CD4-positive, alpha-beta T cell treated with Interferon alpha-2 for 1 hour (primary cell): ENCODE measurements around the gene GRAP.
"Not testable (repeated sequence)": the region's sequence is repeated elsewhere in the genome, so short reads cannot be mapped to it uniquely, and the experiment has no call there.

Experiments
- DNase-seq, 2 donors: peaks; one replicate each; pipeline ENCODE4 v3.0.0-alpha.2; 2020 to 2022

The GRAP gene

DNA sequence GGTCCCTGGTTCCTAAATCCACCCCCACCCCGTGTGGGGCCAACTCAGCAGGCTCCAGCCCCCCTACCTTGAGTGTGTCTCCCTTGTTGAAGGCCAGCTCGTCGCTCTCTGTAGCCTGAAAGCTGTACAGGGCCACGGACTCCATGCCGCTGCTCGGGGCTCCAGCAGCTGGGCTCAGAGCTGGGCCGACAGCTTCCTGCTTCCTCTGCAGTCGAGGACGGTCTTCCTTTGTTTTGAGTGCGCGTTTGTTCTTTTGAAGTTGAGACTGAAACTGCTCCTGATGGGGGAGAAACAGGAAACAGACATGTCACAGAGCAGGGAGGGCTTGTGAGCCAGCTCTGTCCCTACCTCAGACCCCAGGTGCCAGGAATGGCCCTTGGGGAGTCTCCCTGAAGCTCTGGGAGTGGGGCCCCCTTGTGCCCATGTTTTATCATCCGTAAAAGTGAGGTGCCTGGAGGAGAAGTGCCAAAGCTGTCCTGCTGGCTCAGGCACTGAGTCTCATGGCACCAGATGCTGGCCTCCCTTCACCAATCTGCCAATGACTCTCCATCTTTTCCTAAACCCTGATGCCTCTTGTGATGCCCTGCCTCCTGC is at the start of gene GRAP:
TSS of gene GRAP (minus strand) at position 176 of the 594 bp plus-strand sequence. CDS start at position 145, 31 bp downstream.
- not testable (repeated sequence) for DNase-seq

DNA sequence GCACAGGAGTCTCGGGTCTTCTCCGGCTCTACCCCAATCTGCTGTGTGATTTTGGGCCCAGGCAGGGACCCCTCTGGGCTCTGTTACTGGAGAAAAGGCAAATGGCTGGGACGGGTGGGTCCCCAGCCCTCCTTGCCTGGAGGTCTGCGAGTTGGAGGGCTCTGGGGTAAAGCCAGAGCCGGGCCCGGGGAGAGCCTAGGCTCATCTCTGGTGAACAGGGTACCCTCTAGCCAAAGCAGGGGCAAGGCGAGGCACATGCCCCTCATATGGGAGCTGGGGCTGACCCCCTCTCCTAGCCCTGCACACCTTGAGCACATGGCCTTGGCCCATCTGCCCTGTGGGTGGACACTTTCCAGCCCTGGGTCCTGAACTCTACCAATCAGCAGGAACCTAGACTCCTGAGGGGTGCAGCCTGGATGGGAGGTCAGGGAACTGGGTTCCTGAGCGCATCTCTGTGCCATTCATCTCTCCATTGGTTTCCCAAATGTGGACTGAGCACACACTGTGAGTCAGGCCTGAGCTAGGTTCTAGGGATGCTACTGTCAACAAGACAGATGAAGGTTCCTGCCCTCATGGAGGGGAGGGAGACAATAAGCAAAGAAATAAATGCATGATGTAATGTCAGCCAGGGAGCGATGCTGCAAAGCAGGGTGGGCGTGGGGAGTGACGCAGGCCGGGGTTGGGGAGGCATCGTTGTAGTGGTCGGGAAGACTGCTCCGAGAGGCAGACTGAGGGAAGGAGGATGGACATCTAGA is 47.1 kb upstream of the GRAP start:
- not testable (repeated sequence) for DNase-seq

DNA sequence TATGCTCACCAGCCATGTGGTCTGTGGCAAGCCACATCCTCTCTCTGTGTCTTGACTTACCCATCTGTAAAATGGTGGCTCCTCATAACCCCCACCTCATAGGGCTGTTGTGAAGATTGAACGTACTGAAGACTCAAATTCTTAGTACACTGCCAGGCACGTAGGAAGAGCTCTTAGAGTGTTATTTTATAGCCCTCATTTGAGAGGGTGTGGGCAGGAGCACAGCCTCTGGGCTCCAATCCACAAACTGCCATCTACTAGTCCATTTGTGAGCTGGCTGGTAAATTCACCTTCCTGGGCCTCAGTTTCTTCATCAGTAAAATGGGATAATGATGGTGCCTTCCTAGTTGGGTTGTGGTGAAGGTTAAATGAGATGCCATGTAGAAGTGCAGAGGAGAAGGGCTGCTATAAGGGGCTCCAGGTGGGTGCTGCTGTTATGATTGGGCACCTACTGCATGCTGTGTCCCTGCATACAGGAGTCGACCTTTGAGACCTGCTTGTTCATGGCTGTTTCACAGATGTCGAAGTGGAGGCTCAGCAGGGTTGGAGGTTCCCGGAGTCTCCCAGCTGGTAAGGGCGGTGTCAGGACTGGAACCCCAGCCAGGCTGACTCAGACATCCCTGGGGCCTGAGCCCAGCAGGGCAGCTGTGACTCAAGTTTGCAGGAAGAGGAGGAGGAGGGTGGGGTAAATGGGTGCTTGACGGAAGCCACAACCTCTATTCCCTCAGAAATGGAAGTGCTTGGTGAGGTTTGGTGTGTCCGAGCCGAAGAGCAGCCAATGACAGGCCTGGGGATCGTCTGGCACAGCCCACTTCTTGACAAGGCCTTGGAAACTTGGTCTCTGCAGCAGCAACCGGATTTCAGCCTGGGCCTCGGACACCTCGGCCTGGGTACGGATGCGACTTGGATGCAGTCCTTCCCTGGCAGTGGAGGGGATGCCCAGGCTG is 46.3 kb upstream of the GRAP start:
- DNase-seq, result not testable (repeated sequence)

DNA sequence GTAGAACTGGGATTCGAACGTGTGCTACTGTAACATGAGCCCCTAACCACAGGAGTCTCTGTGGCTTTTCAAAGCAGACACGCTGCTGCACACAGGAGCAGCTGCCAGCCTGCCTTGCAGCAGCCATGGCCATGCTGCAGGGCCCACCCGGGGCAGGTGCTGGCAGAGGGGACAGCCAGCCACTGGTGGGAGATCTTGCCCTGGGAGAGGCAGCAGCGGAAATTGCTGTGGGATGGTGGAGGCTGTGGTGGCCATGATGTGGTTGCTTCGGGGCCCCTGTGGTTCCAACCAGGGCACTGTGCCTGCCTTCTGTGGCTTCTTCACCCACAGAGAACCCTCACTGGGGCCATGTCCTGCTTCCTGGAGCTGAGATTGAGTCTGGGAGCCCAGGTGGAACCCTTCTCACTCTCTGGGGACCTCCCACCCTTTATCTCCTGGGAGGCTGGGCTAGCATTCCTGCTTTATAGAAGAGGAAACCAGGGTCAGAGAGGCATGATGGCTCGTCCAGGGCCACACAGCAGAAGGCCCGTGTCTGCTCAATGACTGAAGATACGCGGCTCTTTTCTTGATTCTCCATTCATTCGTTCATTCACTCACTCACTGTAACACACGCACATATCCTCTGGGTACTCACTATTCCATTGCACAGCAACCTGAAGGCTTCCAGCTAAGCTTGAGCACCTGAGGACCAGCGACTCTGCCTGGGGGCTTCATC is 43.5 kb upstream of the GRAP start:
- DNase-seq, result not testable (repeated sequence)

DNA sequence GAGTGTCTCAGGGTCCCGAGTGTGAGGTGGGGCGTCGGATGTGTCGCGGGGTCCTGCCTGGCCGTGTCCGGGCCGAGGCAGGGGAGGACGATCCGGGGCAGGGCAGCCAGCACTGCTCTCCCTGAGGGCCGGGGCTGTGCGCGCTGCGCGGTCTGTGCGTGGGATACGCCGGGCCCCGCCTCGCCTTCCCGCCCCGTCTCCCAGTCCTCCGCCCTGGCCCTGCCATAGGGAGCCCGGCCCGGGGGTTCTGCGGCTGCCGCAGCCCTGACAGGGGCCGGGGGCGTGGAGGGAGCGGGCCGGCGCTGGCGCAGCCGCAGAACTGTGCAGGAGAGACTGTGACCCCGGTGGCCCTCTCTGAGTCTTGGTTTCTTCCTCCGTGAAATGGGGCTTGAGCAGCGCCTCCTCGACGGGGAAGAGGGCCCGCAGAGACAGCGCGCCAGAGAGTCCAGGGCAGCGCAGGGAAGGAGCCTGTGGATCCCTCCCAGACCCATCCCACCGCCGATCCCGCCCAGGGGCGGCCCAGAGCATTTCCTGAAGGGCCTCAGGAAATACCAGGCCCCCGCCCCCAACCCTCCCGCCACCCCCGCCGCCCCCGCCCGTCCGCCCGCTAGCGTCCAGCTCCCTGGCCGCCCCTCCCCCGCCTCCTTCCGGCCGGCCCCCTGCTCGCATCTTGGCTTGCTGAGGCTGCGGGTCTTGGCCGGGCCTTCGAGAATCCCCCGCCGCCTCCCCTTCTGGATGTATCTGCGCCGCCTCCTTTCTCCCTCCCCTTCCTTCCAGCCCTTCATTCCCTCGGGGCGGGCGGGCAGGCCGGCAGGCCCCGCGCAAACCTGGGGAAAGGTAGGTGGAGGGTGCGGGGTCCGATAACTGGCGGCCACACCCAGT is 42.3 kb upstream of the GRAP start:
- not testable (repeated sequence) for DNase-seq

DNA sequence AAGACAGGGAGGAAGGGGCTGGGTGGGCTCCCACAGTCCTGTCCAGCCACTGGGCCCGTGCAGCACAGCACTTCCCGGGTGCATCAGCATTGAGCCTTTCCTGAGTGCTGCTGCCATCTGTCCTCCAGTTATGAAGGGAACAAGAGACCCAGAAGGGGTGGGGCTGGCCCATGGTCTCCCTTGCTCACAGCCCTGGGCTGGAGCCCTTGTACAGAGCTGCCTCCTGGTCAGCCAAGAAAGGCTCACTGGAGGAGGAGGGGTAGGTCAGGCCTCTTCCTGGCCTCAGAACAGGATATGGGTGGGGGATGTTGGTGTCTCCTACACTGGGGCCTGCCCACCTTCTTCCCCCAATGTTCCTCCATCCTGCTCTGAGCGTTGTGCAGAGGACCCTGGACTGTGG is 30.6 kb upstream of the GRAP start:
- DNase-seq, result not testable (repeated sequence)

DNA sequence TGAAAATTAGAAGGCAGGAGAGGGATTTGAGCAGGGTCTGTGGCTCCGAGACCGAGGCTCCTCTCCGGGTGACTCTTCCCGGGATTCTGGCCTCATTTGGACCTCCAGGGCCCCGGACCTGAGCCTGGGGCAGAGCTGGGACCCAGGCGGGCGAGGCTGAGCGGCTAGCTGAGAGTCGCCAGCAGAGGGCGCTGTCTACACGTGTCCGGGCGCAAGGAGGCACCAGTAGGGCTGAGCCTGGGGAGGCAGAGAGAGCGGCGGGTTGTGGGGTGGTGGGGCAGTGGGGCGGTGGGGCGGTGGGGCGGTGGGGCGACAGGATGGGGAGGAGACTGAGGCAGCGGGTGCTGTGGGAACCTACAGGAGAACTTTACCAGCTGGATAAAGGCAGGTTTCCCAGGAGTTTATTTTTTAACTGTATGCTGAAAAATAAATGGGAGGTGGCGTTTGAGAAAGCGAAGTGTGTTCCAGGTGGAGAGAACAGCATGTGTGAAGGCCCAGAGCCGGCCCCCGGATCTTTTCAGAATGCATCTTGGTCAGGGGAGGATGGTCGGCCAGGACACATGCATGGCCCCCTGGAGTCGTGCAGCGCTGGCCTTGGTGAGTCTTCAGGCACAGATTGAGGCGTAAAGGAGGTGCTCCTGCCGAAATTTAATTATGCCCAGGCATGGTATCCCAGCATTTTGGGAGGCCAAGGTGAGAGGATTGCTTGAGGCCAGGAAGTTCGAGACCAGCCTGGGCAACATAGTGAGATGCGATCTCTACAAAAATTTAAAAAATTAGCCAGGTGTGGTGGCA is 29.8 kb upstream of the GRAP start:
- DNase-seq, result peak; percentile 1 to 55

DNA sequence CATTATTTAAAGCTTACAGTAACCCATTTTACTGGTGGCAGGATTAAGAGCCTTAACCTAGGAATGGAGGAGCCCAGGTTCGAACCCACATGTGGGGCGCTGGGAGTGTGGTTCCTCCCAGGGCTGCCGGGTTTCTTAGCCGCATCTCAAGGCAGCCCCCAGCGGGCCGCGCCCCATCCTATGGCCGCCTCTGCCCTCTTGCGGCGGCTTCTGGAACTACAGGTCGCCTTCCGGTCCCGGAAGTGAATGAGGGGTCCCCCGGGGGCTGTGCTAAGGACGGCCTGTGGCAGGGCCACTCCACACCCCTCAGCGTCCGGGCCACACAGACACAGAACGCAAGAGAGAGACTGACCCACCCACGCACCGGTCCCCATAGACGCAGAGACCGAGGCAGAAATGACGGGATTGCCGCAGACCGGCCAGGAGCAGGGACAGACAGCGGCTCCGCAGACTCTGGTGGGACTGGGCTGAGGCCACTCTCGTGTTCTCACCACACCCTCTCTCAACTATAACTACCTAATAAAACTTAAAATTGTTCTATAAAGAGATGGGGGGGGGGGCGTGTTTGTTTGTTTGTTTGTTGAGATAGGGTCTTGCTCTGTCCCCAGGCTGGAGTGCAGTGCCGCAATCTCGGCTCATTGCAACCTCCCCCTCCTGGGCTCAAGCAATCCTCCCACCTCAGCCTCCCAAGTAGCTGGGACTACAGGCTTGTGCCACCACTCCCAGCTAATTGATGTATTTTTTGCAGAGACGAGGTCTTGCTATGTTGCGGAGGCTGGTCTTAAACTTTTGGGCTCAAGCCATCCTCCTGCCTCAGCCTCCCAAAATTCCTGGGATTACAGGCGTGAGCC is 23.8 kb upstream of the GRAP start:
- not testable (repeated sequence) for DNase-seq

DNA sequence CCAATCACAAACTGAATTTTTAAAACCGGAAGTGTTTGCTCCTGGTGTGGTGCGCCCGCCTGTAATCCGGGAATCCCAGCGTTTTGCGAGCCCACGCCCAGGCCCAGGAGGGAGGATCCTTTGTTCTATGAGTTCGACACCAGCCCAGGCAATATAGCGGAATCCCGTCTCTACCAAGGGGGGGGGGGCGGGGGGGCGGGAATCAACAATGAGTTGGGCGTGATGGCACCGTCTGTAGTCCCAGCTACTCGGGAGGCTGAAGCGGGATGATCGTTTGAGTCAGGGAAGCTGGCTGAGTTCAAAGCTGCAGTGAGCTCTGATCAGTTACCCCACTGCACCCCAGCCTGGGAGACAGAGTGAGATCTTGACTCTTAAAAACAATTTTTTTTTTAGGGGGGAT is 17.6 kb upstream of the GRAP start:
- not testable (repeated sequence) for DNase-seq

DNA sequence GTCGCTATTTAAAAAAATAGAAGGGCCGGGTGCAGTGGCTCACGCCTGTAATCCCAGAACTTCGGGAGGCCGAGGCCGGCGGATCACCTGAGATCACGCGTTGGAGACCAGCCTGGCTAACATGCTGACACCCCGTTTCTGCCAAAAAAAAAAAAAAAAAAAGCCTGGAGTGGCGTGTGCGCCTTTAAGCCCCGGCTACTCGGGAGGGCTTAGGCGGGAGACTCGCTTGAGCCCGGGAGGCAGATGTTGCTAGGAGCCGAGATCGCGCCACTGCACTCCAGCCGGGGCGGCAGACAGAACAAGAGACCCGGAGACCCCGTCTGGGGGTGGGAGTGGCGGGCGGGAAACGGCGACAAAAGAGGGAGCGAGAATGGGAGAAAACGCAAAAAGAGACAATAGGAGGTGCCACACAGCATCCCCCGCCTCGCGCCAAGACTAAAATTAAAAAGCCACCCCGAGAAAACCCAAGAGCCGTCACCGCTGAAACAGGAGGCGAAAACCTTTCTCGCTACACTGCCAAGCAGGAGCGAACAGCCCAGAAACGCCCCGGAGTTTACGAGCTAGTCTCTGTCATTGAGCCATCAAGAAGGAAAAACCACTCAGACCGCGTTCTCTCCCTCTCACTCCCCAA is 16.7 kb upstream of the GRAP start:
- DNase-seq, result peak; percentile 86 to 90

DNA sequence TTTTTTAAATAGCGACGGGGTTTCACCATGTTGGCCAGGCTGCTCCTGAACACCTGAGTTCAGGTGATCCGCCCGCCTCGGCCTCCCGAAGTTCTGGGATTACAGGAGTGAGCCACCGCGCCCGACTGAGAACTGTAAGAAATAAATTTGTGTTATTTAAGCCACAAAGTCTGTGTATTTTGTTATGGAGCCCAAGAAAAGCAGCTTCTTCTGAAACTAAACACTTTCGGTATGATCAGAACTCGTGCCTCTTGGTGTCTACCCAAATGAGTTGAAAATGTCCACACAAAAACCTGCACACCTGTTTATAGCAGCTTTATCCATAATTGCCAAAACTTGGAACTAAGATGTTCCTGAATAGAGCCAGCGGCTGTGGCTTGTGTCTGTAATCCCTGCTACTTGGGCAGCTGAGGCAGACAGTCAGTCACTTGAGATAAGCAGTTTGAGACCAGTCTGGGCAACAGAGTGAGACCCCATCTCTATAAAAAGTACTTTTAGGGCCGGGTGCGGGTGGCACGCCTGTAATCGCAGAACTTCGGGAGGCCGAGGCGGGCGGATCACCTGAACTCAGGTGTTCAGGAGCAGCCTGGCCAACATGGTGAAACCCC is 16.1 kb upstream of the GRAP start:
- DNase-seq, result not testable (repeated sequence)

DNA sequence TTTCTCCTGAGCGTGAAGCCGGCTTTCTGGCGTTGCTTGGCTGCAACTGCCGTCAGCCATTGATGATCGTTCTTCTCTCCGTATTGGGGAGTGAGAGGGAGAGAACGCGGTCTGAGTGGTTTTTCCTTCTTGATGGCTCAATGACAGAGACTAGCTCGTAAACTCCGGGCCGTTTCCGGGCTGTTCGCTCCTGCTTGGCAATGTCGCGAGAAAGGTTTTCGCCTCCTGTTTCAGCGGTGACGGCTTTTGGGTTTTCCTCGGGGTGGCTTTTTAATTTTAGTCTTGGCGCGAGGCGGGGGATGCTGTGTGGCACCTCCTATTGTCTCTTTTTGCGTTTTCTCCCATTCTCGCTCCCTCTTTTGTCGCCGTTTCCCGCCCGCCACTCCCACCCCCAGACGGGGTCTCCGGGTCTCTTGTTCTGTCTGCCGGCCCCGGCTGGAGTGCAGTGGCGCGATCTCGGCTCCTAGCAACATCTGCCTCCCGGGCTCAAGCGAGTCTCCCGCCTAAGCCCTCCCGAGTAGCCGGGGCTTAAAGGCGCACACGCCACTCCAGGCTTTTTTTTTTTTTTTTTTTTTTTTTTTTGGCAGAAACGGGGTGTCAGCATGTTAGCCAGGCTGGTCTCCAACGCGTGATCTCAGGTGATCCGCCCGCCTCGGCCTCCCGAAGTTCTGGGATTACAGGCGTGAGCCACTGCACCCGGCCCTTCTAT is 15.4 kb upstream of the GRAP start:
- peak; percentile 81 to 85 for DNase-seq

DNA sequence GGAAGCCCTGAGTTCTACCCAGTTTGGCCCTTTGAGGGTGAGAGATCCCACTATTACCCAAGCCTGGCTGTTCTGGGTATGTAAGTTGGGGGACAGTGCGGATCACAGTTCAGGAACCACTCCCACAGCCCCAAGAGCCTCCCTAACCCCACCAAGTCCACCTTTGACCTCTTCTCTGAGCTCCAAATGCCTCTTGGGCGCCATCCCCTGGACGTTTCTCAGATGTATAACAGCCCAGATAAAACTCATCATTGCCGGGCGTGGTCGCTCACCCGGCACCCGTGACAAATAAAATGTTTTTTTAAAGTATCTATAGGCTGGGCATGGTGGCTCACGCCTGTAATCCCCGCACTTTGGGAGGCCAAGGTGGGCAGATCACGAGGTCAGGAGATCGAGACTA is 8.7 kb upstream of the GRAP start:
- DNase-seq, result not testable (repeated sequence)

DNA sequence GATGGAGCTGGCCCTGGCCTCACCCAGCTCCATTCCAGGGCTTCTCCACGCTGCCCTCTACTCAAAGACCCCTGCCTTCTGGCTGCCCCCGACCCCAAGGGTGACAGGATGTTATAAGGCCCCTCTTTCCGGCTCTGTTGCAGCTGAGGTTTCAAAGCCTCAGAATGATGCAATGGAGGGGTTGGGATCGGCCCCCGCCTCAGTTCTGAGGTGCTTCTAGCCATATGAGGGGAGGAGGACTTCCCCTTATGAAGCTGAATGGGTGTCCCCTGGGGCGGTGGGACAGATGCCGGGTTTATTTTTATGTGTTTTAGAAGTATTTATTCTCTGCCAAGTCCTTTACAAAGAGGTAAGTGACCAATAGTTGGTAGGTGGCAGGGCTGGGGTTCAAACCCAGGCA is 2.1 kb upstream of the GRAP start:
- peak in 1 of 2 donors; percentile 1 for DNase-seq

DNA sequence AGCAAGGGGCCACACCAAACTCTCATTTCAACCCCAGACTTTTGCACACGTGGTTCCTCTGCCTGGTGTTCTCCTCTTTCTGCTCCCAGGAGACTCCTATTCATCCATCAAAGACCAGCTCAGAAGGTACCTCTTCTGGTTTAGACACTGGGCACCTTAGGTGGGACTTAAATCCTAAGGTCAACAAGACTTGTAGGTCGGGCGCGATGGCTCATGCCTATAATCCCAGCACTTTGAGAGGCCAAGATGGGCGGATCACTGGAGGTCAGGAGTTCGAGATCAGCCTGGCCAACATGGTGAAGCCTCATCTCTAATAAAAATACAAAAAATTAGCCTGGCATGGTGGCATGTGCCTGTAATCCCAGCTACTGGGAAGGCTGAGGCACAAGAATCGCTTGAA is 753 bp upstream of the GRAP start:
- DNase-seq, result not testable (repeated sequence)

DNA sequence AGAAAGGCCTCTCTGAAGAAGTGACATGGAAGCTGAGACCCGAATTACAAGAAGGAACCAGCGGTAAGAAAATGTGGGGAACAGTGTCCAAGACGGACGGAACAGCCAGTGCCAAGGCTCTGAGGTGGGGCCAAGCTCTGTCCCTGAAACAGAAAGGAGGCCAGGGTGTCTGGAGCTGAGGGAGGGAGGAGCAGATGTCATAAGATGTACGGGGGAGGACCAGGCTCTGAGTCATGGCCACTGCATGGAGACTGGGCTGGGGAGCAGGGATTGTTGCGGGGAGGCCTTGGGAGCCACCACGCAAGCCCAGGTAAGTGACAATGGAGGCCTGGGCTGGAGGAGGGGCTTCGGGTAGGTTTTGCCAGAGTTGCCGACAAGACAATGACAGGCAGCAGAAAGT is 2.1 kb downstream of the GRAP start:
- not testable (repeated sequence) for DNase-seq

DNA sequence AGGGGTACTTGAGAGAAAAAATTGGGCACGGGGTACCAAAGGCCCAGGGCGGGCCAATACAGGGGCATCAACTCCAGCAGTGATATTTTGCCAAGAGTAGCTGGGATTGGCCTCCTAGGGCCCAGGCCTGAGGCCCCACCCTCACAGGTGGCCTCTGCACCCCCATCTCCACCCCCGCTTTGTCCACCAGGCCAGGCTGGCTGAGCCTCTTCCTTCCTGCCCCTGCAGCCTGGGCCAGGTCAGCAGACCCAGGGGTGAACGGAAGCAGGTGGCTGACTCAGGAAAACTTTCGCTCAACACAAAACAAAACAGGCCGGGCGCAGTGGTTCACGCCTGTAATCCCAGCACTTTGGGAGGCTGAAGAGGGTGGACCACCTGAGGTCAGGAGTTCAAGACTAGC is 3.7 kb downstream of the GRAP start:
- DNase-seq, result not testable (repeated sequence)

DNA sequence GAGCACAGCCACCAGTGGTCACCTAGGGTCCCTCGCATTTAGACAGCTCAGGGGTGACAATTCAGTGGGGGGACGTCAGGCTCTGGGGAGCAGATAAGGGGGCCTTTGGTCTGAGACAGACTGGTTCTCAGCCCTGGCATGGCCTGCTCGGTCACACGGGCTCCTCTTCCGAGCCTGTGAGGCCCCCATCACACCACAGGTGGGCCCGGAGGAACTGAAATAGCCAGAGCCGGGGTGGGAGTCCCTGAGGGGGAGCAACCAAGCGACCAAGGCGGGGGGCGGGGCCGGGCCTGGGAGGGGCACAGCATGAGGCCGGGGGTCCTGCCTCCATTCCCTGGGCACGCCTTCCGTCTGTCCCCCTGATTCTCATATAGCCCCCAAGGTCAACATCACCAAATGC is 4.4 kb downstream of the GRAP start:
- DNase-seq, result not testable (repeated sequence)
